ENCODE results near the gene XAB2. TPM values are rescaled to one million over a fixed set of nuclear protein-coding genes. Genes with fewer than 3 reads are reported as not detected.

Gene XAB2
- total RNA-seq, 4 donors from 2014 or later, result 10.0 to 41.7 (median 32.2) TPM

- intact Hi-C loops (cut with DNase I; ENCODE audit: low total_unique reads), result no loop called here
- no peak for TF ChIP-seq POLR2A (IDR thresholded peaks at IDR 0.05)
- no peak for TF ChIP-seq CTCF (IDR thresholded peaks at IDR 0.05)
- no peak overlapping the region for H3K4me3 ChIP-seq
- H3K27ac ChIP-seq, result no peak overlapping the region
- no peaks in the 10 kb centered on the region for H3K36me3 ChIP-seq
- no peaks in the 10 kb centered on the region for H3K4me1 ChIP-seq
- no peak for DNase-seq
- no peaks in the 10 kb centered on the region for H3K9me3 ChIP-seq
- H3K27me3 ChIP-seq, result no peaks in the 10 kb centered on the region
Observed at GRCh38 chr19:7617735-7618134, 11.6 kb downstream of the XAB2 start.

GRCh38 chr19:7617172-7617571 lies 12.2 kb downstream of the XAB2 start:
- Histone ChIP-seq H3K9me3 (no peaks in the 10 kb centered on the region), H3K4me3 (no peak overlapping the region), H3K27ac (no peak overlapping the region), H3K36me3 (no peaks in the 10 kb centered on the region), H3K4me1 (no peaks in the 10 kb centered on the region), H3K27me3 (no peaks in the 10 kb centered on the region)
- TF ChIP-seq CTCF (IDR thresholded peaks at IDR 0.05) (no peak), POLR2A (IDR thresholded peaks at IDR 0.05) (no peak)
- DNase-seq, result no peak
- intact Hi-C loops (cut with DNase I; ENCODE audit: low total_unique reads), result no loop called here

GRCh38 chr19:7614859-7615741 lies 14.2 kb downstream of the XAB2 start:
- TF ChIP-seq CTCF (IDR thresholded peaks at IDR 0.05), result no peak
- no peak for TF ChIP-seq POLR2A (IDR thresholded peaks at IDR 0.05)
- no peak overlapping the region for H3K4me3 ChIP-seq
- H3K27me3 ChIP-seq, result no peaks in the 10 kb centered on the region
- H3K4me1 ChIP-seq, result no peaks in the 10 kb centered on the region
- H3K36me3 ChIP-seq, result no peaks in the 10 kb centered on the region
- H3K9me3 ChIP-seq, result no peaks in the 10 kb centered on the region
- DNase-seq, result no peak
- intact Hi-C loops (cut with DNase I; ENCODE audit: low total_unique reads), result no loop called here
- H3K27ac ChIP-seq, result no peak overlapping the region

- H3K4me3 ChIP-seq, result no peak overlapping the region
- no peak for TF ChIP-seq CTCF (IDR thresholded peaks at IDR 0.05)
- TF ChIP-seq POLR2A (IDR thresholded peaks at IDR 0.05), result no peak
- no peaks in the 10 kb centered on the region for H3K9me3 ChIP-seq
- no peaks in the 10 kb centered on the region for H3K36me3 ChIP-seq
- H3K4me1 ChIP-seq, result no peaks in the 10 kb centered on the region
- no peak overlapping the region for H3K27ac ChIP-seq
- no peak for DNase-seq
- intact Hi-C loops (cut with DNase I; ENCODE audit: low total_unique reads), result no loop called here
- no peaks in the 10 kb centered on the region for H3K27me3 ChIP-seq
Observed at GRCh38 chr19:7612282-7613274, 16.8 kb downstream of the XAB2 start.

All from uterus (tissue), 4 donors.